ENCODE results near the gene MINDY4.
"Not testable (repeated sequence)": the region's sequence is repeated elsewhere in the genome, so short reads cannot be mapped to it uniquely, and the experiment has no call there.

The MINDY4 gene

DNA sequence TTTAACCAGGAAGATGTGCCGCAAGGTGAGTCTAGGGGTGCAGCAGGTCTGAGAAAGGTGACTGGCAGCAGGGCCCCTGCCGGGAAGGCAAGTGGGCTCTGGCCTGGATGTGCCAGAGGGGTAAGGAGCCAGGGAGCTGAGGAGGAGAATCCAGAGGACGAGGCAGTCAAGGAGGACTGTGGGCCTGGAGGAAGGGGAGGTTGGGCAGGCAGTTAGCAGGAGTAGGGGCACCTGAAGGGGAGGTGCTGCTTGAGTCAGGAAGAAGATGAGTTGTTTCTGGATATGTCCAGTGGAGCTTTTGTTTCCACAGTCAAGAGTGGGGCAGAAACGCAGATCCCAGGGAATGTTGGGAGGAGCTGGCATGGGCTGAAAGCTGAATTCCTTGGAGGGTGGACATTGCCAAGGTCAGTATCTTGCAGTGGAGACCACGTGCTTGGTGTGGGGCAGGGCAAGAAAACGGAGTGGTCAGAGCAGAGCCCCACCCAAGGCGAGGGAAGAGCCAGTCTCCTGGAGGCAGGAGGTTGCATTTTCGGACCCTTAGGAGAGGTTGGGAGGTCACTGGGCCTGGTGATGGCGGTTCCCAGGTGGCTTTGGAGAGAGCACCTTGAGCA lies 34.0 kb downstream of the MINDY4 start:
- DNase-seq, result no peak

- DNase-seq, result no peak
These were observed 34.7 kb downstream of the MINDY4 start for GRCh38 chr7:30805931-30806330.

DNA sequence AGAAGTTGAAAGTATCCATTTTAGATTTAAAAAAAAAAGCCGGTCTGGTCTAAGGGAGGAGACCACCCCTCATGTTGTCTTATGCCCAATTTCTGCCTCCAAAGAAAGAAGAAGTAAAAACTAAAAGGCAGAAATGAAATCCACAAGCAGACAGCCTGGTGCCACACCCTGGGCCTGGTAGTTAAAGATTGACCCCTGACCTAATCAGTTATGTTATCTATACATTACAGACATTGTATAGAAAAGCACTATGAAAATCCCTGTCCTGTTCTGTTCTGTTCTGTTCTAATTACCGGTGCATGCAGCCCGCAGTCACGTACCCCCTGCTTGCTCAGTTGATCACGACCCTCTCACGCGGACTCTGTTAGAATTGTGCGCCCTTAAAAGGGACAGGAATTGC lies 36.3 kb downstream of the MINDY4 start:
- DNase-seq, result not testable (repeated sequence)

DNA sequence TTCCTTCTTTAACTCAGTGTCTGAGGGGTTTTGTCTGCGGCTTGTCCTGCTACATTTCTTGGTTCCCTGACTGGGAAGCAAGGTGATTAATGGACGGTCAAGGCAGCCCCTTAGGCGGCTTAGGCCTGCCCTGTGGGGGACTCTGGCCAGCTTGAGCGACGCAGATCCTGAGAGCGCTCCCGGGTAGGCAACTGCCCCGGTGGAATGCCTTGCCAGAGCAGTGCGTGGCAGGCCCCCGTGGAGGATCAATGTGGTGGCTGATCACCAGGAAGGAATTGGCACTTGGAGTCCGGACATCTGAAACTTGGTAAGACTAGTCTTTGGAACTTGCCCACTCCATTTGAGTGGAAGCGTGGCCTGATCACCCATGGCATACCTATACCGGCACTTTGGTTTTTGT lies 36.7 kb downstream of the MINDY4 start:
- DNase-seq, result not testable (repeated sequence)

- DNase-seq, result no peak
These were observed 39.8 kb downstream of the MINDY4 start for GRCh38 chr7:30810986-30811385.

GRCh38 chr7:30812676-30813075 lies 41.5 kb downstream of the MINDY4 start:
- no peak for DNase-seq

GRCh38 chr7:30813466-30813865 lies 42.2 kb downstream of the MINDY4 start:
- no peak for DNase-seq

DNA sequence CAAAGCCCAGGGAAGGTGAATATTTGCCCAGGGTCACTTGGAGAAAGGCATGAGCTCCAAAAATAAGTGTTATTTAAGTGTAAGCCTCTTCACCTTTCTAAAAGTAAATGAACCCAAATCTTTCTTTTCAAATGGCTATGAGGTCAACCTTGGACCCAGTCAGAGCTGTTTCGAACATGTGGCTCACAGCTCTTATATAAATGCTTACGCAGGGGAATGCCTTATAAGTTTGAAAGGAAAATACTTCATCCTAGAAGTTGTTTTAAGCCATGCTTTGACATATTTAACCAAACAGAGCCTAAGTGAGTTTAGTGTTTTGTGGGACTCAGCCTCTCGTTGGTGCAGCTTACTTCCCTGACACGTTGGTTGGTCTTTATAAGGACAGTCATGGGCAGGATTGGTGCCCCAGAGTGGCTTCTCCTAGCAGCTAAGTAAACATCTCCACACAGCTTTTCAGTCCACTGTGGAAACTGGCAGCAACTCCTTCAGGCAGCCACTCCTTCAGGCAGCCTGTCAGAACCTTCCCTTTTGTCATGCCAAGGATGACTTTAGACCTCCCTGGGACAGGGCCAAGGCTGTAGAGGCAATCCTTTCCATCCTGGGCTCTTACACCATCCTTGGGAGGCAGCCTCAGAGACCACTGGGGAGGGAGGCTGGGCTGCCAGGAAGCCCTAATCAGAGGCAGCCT lies 43.6 kb downstream of the MINDY4 start:
- DNase-seq, result no peak

- no peak for DNase-seq
These were observed 44.2 kb downstream of the MINDY4 start for GRCh38 chr7:30815388-30815854.

GRCh38 chr7:30815951-30816644 lies 44.9 kb downstream of the MINDY4 start:
- no peak for DNase-seq

- DNase-seq, result no peak
These were observed 45.6 kb downstream of the MINDY4 start for GRCh38 chr7:30816645-30817370.

DNA sequence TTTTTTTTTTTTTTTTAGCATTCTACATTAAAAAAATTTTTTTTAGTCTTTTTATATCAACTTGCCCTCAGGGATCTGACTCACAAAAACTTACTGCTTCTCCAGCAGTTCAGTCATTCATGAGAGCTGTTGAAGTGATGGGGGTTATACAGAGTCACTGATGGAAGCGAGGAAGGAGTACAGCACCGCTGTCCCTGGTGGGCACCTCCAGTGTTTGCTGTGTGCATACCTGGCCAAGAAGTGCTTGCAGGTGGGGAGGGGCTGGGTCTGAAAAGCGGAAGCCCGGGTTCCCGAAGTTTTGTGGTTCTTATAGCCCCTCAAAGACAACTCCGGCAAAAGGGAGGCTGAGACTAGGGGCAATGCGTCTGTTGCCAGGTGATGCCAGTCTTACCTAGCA lies 46.2 kb downstream of the MINDY4 start:
- DNase-seq, result no peak

DNA sequence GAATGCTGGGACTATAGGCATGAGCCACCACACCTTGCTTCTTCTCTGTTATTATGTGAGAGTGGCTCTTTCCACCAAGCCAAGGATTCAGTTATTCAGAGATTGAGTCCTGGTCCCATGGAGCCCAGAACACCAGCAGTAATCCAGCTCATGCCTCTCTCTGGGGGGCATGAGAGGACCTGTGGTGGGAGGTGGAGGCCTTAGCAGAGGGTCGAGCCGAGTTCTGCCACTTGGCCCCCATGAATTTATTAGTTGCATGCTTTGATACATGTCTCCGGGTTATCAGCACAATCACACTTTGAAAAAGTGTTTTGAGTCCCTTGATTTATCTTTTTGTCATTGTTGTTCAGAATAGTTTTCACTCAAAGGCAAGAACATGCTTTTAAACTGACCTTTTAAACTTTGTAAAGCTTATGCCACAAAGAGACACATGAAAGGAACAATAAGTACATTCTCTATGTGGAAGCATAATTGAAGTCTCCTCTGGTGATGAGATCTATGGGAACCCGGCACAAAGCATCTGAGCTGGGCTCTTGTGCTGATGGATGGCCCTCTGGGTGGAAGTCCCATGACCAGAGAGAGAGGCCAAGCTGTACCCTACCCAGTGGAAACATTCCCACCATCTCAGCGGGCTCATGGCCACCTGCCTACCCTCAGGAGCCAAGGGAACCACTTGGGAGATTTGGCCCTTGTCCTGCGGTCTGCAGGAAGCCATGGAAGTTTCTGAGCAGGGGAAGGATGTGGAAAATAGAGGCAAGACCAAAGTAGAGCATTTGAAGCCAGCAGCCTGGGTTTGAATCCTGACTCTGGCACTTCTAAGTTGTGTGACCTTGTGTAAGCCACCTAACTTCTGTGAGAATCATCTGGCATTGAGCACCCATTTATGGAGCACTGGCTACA lies 53.9 kb downstream of the MINDY4 start:
- DNase-seq, result no peak

GRCh38 chr7:30826181-30826580 lies 55.0 kb downstream of the MINDY4 start:
- DNase-seq, result no peak

DNA sequence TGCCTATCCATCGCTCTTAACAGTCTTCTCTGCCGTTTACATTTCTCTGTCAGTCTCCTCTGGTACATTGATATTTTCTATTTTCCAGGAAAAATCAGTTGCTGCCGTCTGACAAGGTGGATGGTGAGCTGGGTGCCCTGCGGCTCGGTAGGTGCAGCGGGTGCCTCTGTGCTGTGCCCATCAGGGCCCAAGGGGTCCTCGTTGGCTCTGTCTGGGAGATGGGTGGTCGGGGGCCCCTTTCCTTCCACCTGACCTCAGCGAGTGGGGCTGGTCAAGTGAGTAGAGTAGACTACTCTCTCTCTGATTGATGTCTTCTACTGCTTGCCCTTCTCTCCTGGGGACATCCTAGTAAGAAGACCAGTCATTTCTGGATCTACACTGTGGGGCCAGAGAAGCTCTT lies 57.4 kb downstream of the MINDY4 start:
- DNase-seq, result no peak

GRCh38 chr7:30829471-30829870 lies 58.3 kb downstream of the MINDY4 start:
- DNase-seq, result no peak

DNA sequence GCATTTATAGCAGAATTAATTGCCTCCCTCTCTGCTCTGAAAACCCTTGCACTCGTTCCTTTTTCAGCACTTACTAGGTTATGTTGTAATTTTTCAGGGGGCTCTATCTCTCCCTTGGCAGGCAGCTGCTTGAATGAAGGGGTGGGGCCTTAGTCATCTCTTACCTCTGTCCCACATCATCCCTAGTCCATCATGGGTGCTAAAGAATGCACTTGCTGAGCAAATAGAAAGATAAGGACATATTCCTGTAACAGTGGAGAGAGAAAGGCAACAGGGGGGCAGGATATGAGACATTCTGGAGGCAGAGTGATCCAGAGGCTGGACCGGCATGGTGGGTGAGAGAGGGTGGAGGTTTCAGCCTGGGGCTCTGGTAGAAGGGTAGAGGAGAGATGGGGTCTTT lies 60.0 kb downstream of the MINDY4 start:
- DNase-seq, result no peak

GRCh38 chr7:30831936-30832335 lies 60.7 kb downstream of the MINDY4 start:
- DNase-seq, result no peak

DNA sequence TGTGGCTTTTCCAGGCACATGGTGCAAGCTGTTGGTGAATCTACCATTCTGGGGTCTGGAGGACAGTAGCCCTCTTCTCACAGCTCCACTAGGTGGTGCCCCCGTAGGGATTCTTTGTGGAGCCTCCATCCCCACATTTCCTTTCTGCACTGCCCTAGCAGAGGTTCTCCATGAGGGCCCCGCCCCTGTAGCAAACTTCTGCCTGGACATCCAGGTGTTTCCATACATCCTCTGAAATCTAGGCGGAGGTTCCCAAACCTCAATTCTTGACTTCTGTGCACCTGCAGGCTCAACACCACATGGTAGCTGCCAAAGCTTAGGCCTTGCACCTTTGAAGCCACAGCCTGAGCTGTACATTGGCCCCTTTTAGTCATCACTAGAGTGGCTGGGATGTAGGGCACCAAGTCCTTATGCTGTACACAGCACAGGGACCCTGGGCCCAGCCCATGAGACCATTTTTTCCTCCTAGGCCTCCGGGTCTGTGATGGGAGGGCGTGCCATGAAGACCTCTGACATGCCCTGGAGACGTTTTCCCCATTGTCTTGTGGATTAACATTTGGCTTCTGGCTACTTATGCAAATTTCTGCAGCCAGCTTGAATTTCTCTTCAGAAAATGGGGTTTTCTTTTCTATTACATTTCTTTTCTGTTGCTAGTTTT lies 62.9 kb downstream of the MINDY4 start:
- DNase-seq, result not testable (repeated sequence)

GRCh38 chr7:30835396-30835915 lies 64.2 kb downstream of the MINDY4 start:
- DNase-seq, result no peak

DNA sequence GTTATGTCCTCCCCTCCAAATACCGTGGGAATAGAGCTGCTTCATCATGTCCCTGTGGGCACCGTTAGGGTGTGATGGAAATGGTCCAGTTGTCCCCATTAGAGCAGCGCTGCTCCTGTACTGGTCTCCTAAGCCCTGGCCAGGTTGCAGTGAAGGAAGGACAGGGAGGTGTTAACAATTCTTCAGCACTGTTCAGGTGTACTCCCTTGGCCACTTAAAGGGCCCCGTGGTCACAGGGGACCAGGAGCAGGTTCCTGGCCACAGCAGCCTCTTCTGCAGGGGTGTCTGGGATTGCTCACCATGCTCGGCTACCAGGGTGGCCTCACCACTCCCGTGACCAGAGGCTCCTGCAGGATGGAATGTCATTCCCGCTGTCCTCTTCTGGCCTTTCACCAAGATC lies 65.8 kb downstream of the MINDY4 start:
- no peak for DNase-seq

- no peak for DNase-seq
These were observed 66.4 kb downstream of the MINDY4 start for GRCh38 chr7:30837581-30837980.

Measured in NCI-H2107 (cell line).